HepG2 (cell line): ENCODE data around the gene GOLGA6L9. TPM values are rescaled to one million over a fixed set of nuclear protein-coding genes. Genes with fewer than 3 reads are reported as not detected.
"Not testable (repeated sequence)": the region's sequence is repeated elsewhere in the genome, so short reads cannot be mapped to it uniquely, and the experiment has no call there.

Source experiments
- ATAC-seq: fragments of 200-7000 bp; cut with Tn5 transposase; 3 replicates; pipeline ENCODE4 v1.9.1; 2020; ENCODE audit warnings: mild to moderate bottlenecking, moderate library complexity
- BruUV-seq: library from RNA; stranded (reverse); fragments of 400-500 nt; replicated peaks from 2 replicates; lab custom pipeline; 2021; lab: Mats Ljungman, UMichigan
- CTCF ChIA-PET: fragments of 300-600 bp; formaldehyde crosslinking; extraction: SDS; loops from one replicate; lab custom pipeline; 2021; ENCODE audit warnings: low total read pairs, inconsistent platforms, low intra/inter-chr PET ratio; lab: Yijun Ruan, JAX
- POLR2A ChIA-PET: fragments of 350-600 bp; sonication (Branson Sonifier 250); formaldehyde crosslinking; loops from one replicate; lab custom pipeline; 2020; ENCODE audit warnings: antibody characterized with exemption, inconsistent platforms; lab: Yijun Ruan, JAX
- DNase-seq: peaks from one replicate; pipeline ENCODE4 v3.0.0-alpha.2; 2015; ENCODE audit warnings: low spot score
- FAIRE-seq: peaks from 3 replicates; lab custom pipeline; 2011; peaks lifted over from hg19 to GRCh38; lab: Jason Lieb, UNC
- H2AFZ ChIP-seq: one replicate; pipeline ENCODE4 v1.6.1; 2011; ENCODE audit warnings: low read length, inconsistent platforms
- H3K27ac ChIP-seq: fragments of 300-600 bp; 3 replicates; pipeline ENCODE4 v1.8.0; 2011; ENCODE audit warnings: mixed run types, mild to moderate bottlenecking, mixed read lengths, low read length, inconsistent platforms; ENCODE audit not compliant: insufficient read depth; ENCODE audit errors: extremely low read length
- H3K27me3 ChIP-seq, 2 experiments: fragments of 200-600 bp in 1 of 2; 2 replicates in 1 of 2; 3 replicates in 1 of 2; pipeline versions ENCODE4 v1.6.0 to v1.8.0; 2011; ENCODE audit warnings: low read length in 2 of 2, mild to moderate bottlenecking in 2 of 2, moderate library complexity in 2 of 2, inconsistent platforms in 1 of 2; ENCODE audit not compliant: insufficient read depth in 2 of 2, control insufficient read depth in 1 of 2
- H3K36me3 ChIP-seq, 2 experiments: fragments of 200-600 bp in 1 of 2; replicated peaks in 1 of 2; 2 replicates in 1 of 2; 3 replicates in 1 of 2; pipeline versions ENCODE4 v1.5.1 to v1.8.0; 2011; ENCODE audit warnings: low read length in 2 of 2, inconsistent platforms in 1 of 2; ENCODE audit not compliant: insufficient read depth in 2 of 2, control insufficient read depth in 1 of 2
- H3K4me1 ChIP-seq: 2 replicates; pipeline ENCODE4 v1.5.1; 2012; ENCODE audit warnings: low read length, inconsistent platforms; ENCODE audit not compliant: insufficient read depth
- H3K4me2 ChIP-seq: 2 replicates; pipeline ENCODE4 v1.6.0; 2011; ENCODE audit warnings: low read depth, low read length, inconsistent platforms
- H3K4me3 ChIP-seq, 3 experiments: fragments of 200-600 bp in 1 of 3; sonication (generic), shearing (Covaris generic) in 1 of 3; replicated peaks in 1 of 3; 2 replicates each; pipeline ENCODE4 v1.5.1; 2011 to 2016; ENCODE audit warnings: low read length in 3 of 3, inconsistent platforms in 2 of 3, low read depth in 2 of 3, mild to moderate bottlenecking in 2 of 3, control low read depth in 1 of 3, mixed read lengths in 1 of 3; ENCODE audit not compliant: insufficient read depth in 1 of 3
- H3K79me2 ChIP-seq: one replicate; pipeline ENCODE4 v1.6.1; 2011; ENCODE audit warnings: low read length, inconsistent platforms; ENCODE audit not compliant: insufficient read depth
- H3K9ac ChIP-seq: 2 replicates; pipeline ENCODE4 v1.6.0; 2011; ENCODE audit warnings: mild to moderate bottlenecking, low read depth, low read length, inconsistent platforms; ENCODE audit not compliant: insufficient read depth
- H3K9me3 ChIP-seq: 2 replicates; pipeline ENCODE4 v1.5.1; 2012; ENCODE audit warnings: mild to moderate bottlenecking, low read length
- H4K20me1 ChIP-seq: 2 replicates; pipeline ENCODE4 v1.6.0; 2011; ENCODE audit warnings: inconsistent platforms, mild to moderate bottlenecking, low read length, moderate library complexity; ENCODE audit not compliant: insufficient read depth
- HNRNPK ChIP-seq: fragments of 200-400 bp; formaldehyde crosslinking; IDR thresholded peaks from 2 replicates; pipeline ENCODE4 v1.6.1; 2018; ENCODE audit warnings: low read length, low read depth, moderate library complexity, mild to moderate bottlenecking; ENCODE audit not compliant: poor library complexity, severe bottlenecking
- WGBS: methylation state at CpG from one replicate; pipeline ENCODE4 v1.1.6; 2017; ENCODE audit warnings: low lambda C conversion rate; 5-methylcytosine and 5-hydroxymethylcytosine counted together
- in situ Hi-C: cut with HindIII; loops from 2 replicates; pipeline ENCODE4 v1.10.0; 2017; ENCODE audit warnings: low pct_unique_long_range_greater_than_20kb; ENCODE audit not compliant: extremely low pct_ligation_motif_present
- intact Hi-C: fragments of 100-400 bp; cut with micrococcal nuclease; formaldehyde crosslinking; loops from one replicate; pipeline ENCODE4 v1.10.0; 2022; ENCODE audit not compliant: unreplicated experiment
- polyA plus RNA-seq, 8 experiments: library from polyadenylated mRNA; depleted of rRNA in 3 of 8; stranded (reverse) in 7 of 8; unstranded in 1 of 8; fragments of >200 nt; fragmentation: Illumina TruSeq in 4 of 8; extraction: Trizol in 4 of 8; gene quantifications; 2 replicates each; pipeline versions ENCODE4 v1.2.1 to v1.2.3, GENCODE V29; 2011 to 2016; ENCODE audit warnings: low read depth in 4 of 8, missing spikeins in 1 of 8, mixed read lengths in 1 of 8; ENCODE audit not compliant: insufficient read depth in 1 of 8
- total RNA-seq, 5 experiments: library from RNA; depleted of rRNA; stranded (reverse); fragments of >200 nt; fragmentation: Illumina TruSeq; extraction: Trizol; gene quantifications; 2 replicates each; pipeline ENCODE4 v1.2.3, GENCODE V29; 2016; ENCODE audit warnings: low read depth in 1 of 5

Gene GOLGA6L9
- total and polyA plus RNA-seq, 2 of the 13 experiments (the other 11 are each of a cell fraction or from before 2014, with no cell fraction given): 2.2 to 4.0 TPM

- H3K27ac ChIP-seq, H3K9me3 ChIP-seq, H3K9ac ChIP-seq, DNase-seq, in situ Hi-C loops, ATAC-seq, H3K4me3 ChIP-seq, BruUV-seq, H2AFZ ChIP-seq, H3K36me3 ChIP-seq, H3K4me2 ChIP-seq, H3K27me3 ChIP-seq, H3K79me2 ChIP-seq, POLR2A ChIA-PET, intact Hi-C loops, FAIRE-seq, CTCF ChIA-PET, H4K20me1 ChIP-seq, H3K4me1 ChIP-seq: not testable (repeated sequence)
- 91% methylated on average over 14 of the region's 32 CpGs for WGBS
- TF ChIP-seq HNRNPK: peak; percentile 54
Observed at GRCh38 chr15:82472269-82472982, 42.8 kb downstream of the GOLGA6L9 start.

GRCh38 chr15:82474596-82475325 is 45.1 kb downstream of the GOLGA6L9 start:
- POLR2A ChIA-PET, intact Hi-C loops, FAIRE-seq, H3K79me2 ChIP-seq, H2AFZ ChIP-seq, CTCF ChIA-PET, BruUV-seq, ATAC-seq, H3K4me2 ChIP-seq, H3K27ac ChIP-seq, in situ Hi-C loops, H3K4me3 ChIP-seq, H4K20me1 ChIP-seq, H3K36me3 ChIP-seq, H3K9ac ChIP-seq, H3K4me1 ChIP-seq, H3K27me3 ChIP-seq, H3K9me3 ChIP-seq, DNase-seq: not testable (repeated sequence)
- 90% methylated on average over 6 of the region's 22 CpGs for WGBS

- BruUV-seq, H3K79me2 ChIP-seq, DNase-seq, H3K27ac ChIP-seq, H3K27me3 ChIP-seq, in situ Hi-C loops, H3K9me3 ChIP-seq, ATAC-seq, intact Hi-C loops, CTCF ChIA-PET, H3K36me3 ChIP-seq, H4K20me1 ChIP-seq, FAIRE-seq, H2AFZ ChIP-seq, H3K4me1 ChIP-seq, H3K4me3 ChIP-seq, H3K4me2 ChIP-seq, H3K9ac ChIP-seq, POLR2A ChIA-PET: not testable (repeated sequence)
- WGBS: 100% methylated on average over 4 of the region's 11 CpGs
Observed at GRCh38 chr15:82475345-82475967, 45.8 kb downstream of the GOLGA6L9 start.
